Thyroid gland (tissue), 4 donors: ENCODE measurements around the gene H1-8.

Experiments used
- CTCF ChIP-seq, 6 experiments: fragments of 200-600 bp in 3 of 6; fragments of 450-650 bp in 3 of 6; sonication (generic) in 3 of 6; IDR thresholded peaks; one replicate each; pipeline ENCODE4 v1.5.1; 2016 to 2019; ENCODE audit warnings: antibody characterized with exemption in 6 of 6, mild to moderate bottlenecking in 2 of 6, inconsistent platforms in 1 of 6, moderate library complexity in 1 of 6
- POLR2A ChIP-seq, 2 donors: fragments of 450-650 bp; IDR thresholded peaks; one replicate each; pipeline ENCODE4 v1.6.1; 2017; ENCODE audit warnings: antibody characterized with exemption in 2 of 2, mild to moderate bottlenecking in 2 of 2, moderate library complexity in 1 of 2

DNA sequence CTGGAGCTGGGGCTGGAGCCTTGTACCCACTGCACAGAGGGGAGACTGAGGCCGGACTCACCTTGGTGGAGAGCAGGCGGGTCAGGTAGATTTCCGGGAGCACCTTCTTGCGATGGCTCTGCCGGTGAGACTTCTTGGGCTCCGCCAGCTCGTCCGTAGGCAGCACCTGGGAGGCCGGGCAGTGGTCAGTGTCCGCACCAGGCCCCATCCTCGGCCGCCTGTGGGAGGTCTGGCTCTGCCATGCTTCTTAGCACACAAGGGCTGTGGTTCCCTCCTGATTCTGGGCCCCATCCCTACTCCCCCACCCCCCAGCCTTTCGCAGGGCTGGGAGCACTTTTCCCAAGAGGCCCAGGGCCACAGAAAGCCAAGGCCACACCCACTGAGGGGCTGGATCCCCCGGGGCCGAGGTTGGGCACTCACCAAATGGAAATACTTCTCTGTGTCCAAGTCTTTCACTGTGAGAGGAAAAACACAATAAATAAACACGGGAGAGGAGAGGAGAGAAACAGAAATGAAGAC, 17.4 kb downstream of the H1-8 start:
- no peak for TF ChIP-seq CTCF (IDR thresholded peaks at IDR 0.05)
- no peak for TF ChIP-seq POLR2A (IDR thresholded peaks at IDR 0.05)
